Neural cell (in vitro differentiated cells): Measurements from ENCODE around the gene UNC5B. TPM values are rescaled to one million over a fixed set of nuclear protein-coding genes. Genes with fewer than 3 reads are reported as not detected.

Experiments used
- H2AFZ ChIP-seq: fragments of 200-600, 300-800 bp; sonication (generic), shearing (Covaris generic); 2 replicates; pipeline ENCODE4 v1.6.0; 2014; ENCODE audit warnings: low read depth, mild to moderate bottlenecking, antibody characterized with exemption, low read length, moderate library complexity
- H3F3A ChIP-seq: fragments of 200-600 bp; shearing (Covaris generic); 2 replicates; pipeline ENCODE4 v1.6.1; 2016; ENCODE audit warnings: mild to moderate bottlenecking, moderate library complexity, mixed read lengths, antibody characterized with exemption, low read length; ENCODE audit not compliant: insufficient read depth, poor library complexity, severe bottlenecking
- H3K27ac ChIP-seq: fragments of 200-600, 300-800 bp; sonication (generic), shearing (Covaris generic); 2 replicates; pipeline ENCODE4 v1.5.1; 2014; ENCODE audit warnings: mild to moderate bottlenecking, low read length, moderate library complexity
- H3K27me3 ChIP-seq: fragments of 300-800, 200-600 bp; sonication (generic), shearing (Covaris generic); 2 replicates; pipeline ENCODE4 v1.6.0; 2014; ENCODE audit warnings: mild to moderate bottlenecking, low read depth, low read length, moderate library complexity; ENCODE audit not compliant: insufficient read depth
- H3K36me3 ChIP-seq: fragments of 300-800, 200-600 bp; sonication (generic), shearing (Covaris generic); 2 replicates; pipeline ENCODE4 v1.5.1; 2014; ENCODE audit warnings: mild to moderate bottlenecking, antibody characterized with exemption, low read length, moderate library complexity; ENCODE audit not compliant: insufficient read depth
- H3K4me2 ChIP-seq: fragments of 300-800, 200-600 bp; sonication (generic), shearing (Covaris generic); 2 replicates; pipeline ENCODE4 v1.6.0; 2014; ENCODE audit warnings: mild to moderate bottlenecking, low read length
- H3K4me3 ChIP-seq: fragments of 300-800, 200-600 bp; sonication (generic), shearing (Covaris generic); 2 replicates; pipeline ENCODE4 v1.5.1; 2014; ENCODE audit warnings: mild to moderate bottlenecking, low read length, moderate library complexity
- H3K79me2 ChIP-seq: fragments of 200-600 bp; shearing (Covaris generic); replicated peaks from 2 replicates; pipeline ENCODE4 v1.6.0; 2014; ENCODE audit warnings: mild to moderate bottlenecking, low read length, moderate library complexity; ENCODE audit not compliant: insufficient read depth
- H3K9ac ChIP-seq: fragments of 300-800, 200-600 bp; sonication (generic), shearing (Covaris generic); 2 replicates; pipeline ENCODE4 v1.6.1; 2016; ENCODE audit warnings: mild to moderate bottlenecking, low read length, mixed read lengths
- H3K9me2 ChIP-seq: fragments of 200-600 bp; shearing (Covaris generic); 2 replicates; pipeline ENCODE4 v1.6.1; 2016; ENCODE audit warnings: mild to moderate bottlenecking, low read length, mixed read lengths; ENCODE audit not compliant: insufficient read depth
- H3K9me3 ChIP-seq: fragments of 200-600, 300-800 bp; sonication (generic), shearing (Covaris generic); 2 replicates; pipeline ENCODE4 v1.6.1; 2016; ENCODE audit warnings: mild to moderate bottlenecking, mixed run types, low read length, moderate library complexity, mixed read lengths
- H4K20me1 ChIP-seq: fragments of 200-600 bp; shearing (Covaris generic); 2 replicates; pipeline ENCODE4 v1.6.1; 2016; ENCODE audit warnings: mild to moderate bottlenecking, mixed run types; ENCODE audit not compliant: insufficient read depth
- CTCF ChIP-seq: fragments of 450-650 bp; IDR thresholded peaks from 2 replicates; pipeline ENCODE4 v1.5.1; 2014; ENCODE audit warnings: antibody characterized with exemption, mild to moderate bottlenecking, moderate library complexity; ENCODE audit not compliant: poor library complexity, severe bottlenecking
- EP300 ChIP-seq: fragments of 450-650 bp; conservative IDR thresholded peaks from 2 replicates; pipeline ENCODE4 v1.6.1; 2014; ENCODE audit warnings: antibody characterized with exemption, mild to moderate bottlenecking, moderate library complexity; ENCODE audit not compliant: poor library complexity, severe bottlenecking
- EZH2 ChIP-seq: fragments of 200-600, 300-800 bp; shearing (Covaris generic), sonication (generic); IDR thresholded peaks from 2 replicates; pipeline ENCODE4 v1.6.1; 2014; ENCODE audit warnings: antibody characterized with exemption, low read length, borderline replicate concordance, mild to moderate bottlenecking; ENCODE audit not compliant: insufficient read depth, poor library complexity, severe bottlenecking
- MXI1 ChIP-seq: fragments of 450-650 bp; conservative IDR thresholded peaks from 2 replicates; pipeline ENCODE4 v1.6.1; 2014; ENCODE audit warnings: antibody characterized with exemption, mild to moderate bottlenecking; ENCODE audit not compliant: poor library complexity, severe bottlenecking
- POLR2AphosphoS5 ChIP-seq: IDR thresholded peaks from 2 replicates; pipeline ENCODE4 v1.6.1; 2012
- RAD21 ChIP-seq: fragments of 450-650 bp; conservative IDR thresholded peaks from 2 replicates; pipeline ENCODE4 v1.6.1; 2014; ENCODE audit warnings: antibody characterized with exemption, mild to moderate bottlenecking, moderate library complexity
- REST ChIP-seq: IDR thresholded peaks from 2 replicates; pipeline ENCODE4 v1.6.1; 2012; ENCODE audit warnings: borderline replicate concordance
- SMC3 ChIP-seq: fragments of 450-650 bp; conservative IDR thresholded peaks from 2 replicates; pipeline ENCODE4 v1.6.1; 2014; ENCODE audit warnings: antibody characterized with exemption, mild to moderate bottlenecking, moderate library complexity; ENCODE audit not compliant: poor library complexity
- TAF1 ChIP-seq: IDR thresholded peaks from 2 replicates; pipeline ENCODE4 v1.6.1; 2012; ENCODE audit warnings: low read depth
- polyA plus RNA-seq: library from polyadenylated mRNA; depleted of rRNA; stranded (reverse); fragments of >200 nt; gene quantifications from 2 replicates; pipeline ENCODE4 v1.2.3, GENCODE V29; 2014

UNC5B gene
- polyA plus RNA-seq, 1 donor from 2014 or later: 2.0 TPM

- H2AFZ ChIP-seq: no peak overlapping the region
- H3K9me3 ChIP-seq: no peaks in the 10 kb centered on the region
- no peak overlapping the region for H3K4me2 ChIP-seq
- no peak overlapping the region for H3K27ac ChIP-seq
- no peaks in the 10 kb centered on the region for H4K20me1 ChIP-seq
- H3K27me3 ChIP-seq: no peaks in the 10 kb centered on the region
- no peaks in the 10 kb centered on the region for H3K36me3 ChIP-seq
- no peaks in the 10 kb centered on the region for H3K79me2 ChIP-seq
- H3K9me2 ChIP-seq: no peaks in the 10 kb centered on the region
- TF ChIP-seq EP300 (no peak), REST (no peak), TAF1 (no peak), CTCF (no peak), EZH2 (no peak), MXI1 (no peak), SMC3 (no peak), RAD21 (no peak), POLR2AphosphoS5 (no peak)
- no peak overlapping the region for H3K9ac ChIP-seq
- H3K4me3 ChIP-seq: no peak overlapping the region
- H3F3A ChIP-seq: no peaks in the 10 kb centered on the region
Measured at GRCh38 chr10:71304914-71305313, 92.5 kb downstream of the UNC5B start.

DNA sequence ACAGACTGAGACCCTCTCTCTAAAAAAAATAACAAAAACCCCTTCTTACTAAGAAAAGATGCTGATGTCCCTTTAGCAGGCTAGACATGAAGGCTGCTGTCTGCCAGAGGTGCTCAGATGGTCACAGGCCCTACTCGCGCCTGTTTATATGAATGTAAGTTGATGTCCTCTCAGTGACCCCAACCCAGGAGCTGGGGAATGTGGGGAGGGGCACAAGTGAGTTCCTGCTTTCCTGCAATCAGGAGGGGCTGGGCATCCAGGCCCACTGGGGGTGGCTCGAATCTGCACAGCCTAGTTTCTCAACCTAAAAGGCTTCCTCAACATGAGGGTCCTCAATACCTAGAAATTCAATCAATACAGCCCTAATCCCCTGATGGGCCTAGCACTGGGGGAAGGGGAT lies 94.6 kb downstream of the UNC5B start:
- Histone ChIP-seq H3K4me2 (no peak overlapping the region), H4K20me1 (no peaks in the 10 kb centered on the region), H3K27ac (no peak overlapping the region), H3K9me2 (no peaks in the 10 kb centered on the region), H2AFZ (no peak overlapping the region), H3K9me3 (no peaks in the 10 kb centered on the region), H3K9ac (no peak overlapping the region), H3K4me3 (no peak overlapping the region), H3K36me3 (no peaks in the 10 kb centered on the region), H3F3A (no peaks in the 10 kb centered on the region), H3K27me3 (no peaks in the 10 kb centered on the region), H3K79me2 (no peaks in the 10 kb centered on the region)
- no peak for TF ChIP-seq RAD21
- no peak for TF ChIP-seq EZH2
- TF ChIP-seq SMC3: no peak
- TF ChIP-seq EP300: no peak
- no peak for TF ChIP-seq MXI1
- TF ChIP-seq CTCF: no peak
- TF ChIP-seq POLR2AphosphoS5: no peak
- TF ChIP-seq TAF1: no peak
- TF ChIP-seq REST: no peak
